Endodermal cell (in vitro differentiated cells): Measurements from ENCODE around the gene SLC7A11. TPM values are rescaled to one million over a fixed set of nuclear protein-coding genes. Genes with fewer than 3 reads are reported as not detected.

Source experiments
- DNase-seq: peaks from one replicate; pipeline ENCODE4 v3.0.0-alpha.2; 2017
- H3K27ac ChIP-seq: 2 replicates; pipeline ENCODE4 v1.5.1; 2013; ENCODE audit warnings: mild to moderate bottlenecking, low read depth, low read length, moderate library complexity
- H3K27me3 ChIP-seq: 2 replicates; pipeline ENCODE4 v1.6.1; 2013; ENCODE audit warnings: mild to moderate bottlenecking, low read length, moderate library complexity; ENCODE audit not compliant: insufficient read depth, control insufficient read depth, poor library complexity, severe bottlenecking
- H3K36me3 ChIP-seq: 2 replicates; pipeline ENCODE4 v1.7.0; 2013; ENCODE audit warnings: mild to moderate bottlenecking, low read length, moderate library complexity; ENCODE audit not compliant: control insufficient read depth, insufficient read depth
- H3K4me1 ChIP-seq: one replicate; pipeline ENCODE4 v1.7.0; 2013; ENCODE audit warnings: low read length; ENCODE audit not compliant: control insufficient read depth, insufficient read depth
- H3K4me3 ChIP-seq: 2 replicates; pipeline ENCODE4 v1.5.1; 2013; ENCODE audit warnings: mild to moderate bottlenecking, low read length, moderate library complexity
- H3K9ac ChIP-seq: 2 replicates; pipeline ENCODE4 v1.6.1; 2013; ENCODE audit warnings: mild to moderate bottlenecking, low read length, moderate library complexity; ENCODE audit not compliant: poor library complexity, severe bottlenecking; ENCODE audit errors: extremely low read depth
- H3K9me3 ChIP-seq: 2 replicates; pipeline ENCODE4 v1.6.1; 2013; ENCODE audit warnings: mild to moderate bottlenecking, low read length, moderate library complexity; ENCODE audit not compliant: control insufficient read depth
- H3K27ac Mint-ChIP-seq: 2 replicates; pipeline ENCODE4 v1.8.0; 2020; ENCODE audit warnings: mixed read lengths
- H3K27me3 Mint-ChIP-seq: 2 replicates; pipeline ENCODE4 v1.8.0; 2021; ENCODE audit warnings: mild to moderate bottlenecking, mixed read lengths; ENCODE audit not compliant: insufficient read depth
- H3K36me3 Mint-ChIP-seq: 2 replicates; pipeline ENCODE4 v1.8.0; 2020; ENCODE audit warnings: low read depth, mixed read lengths
- H3K4me1 Mint-ChIP-seq: 2 replicates; pipeline ENCODE4 v1.8.0; 2020; ENCODE audit warnings: mixed read lengths
- H3K4me3 Mint-ChIP-seq: 2 replicates; pipeline ENCODE4 v1.8.0; 2020; ENCODE audit warnings: mild to moderate bottlenecking, moderate library complexity, mixed read lengths
- H3K9me3 Mint-ChIP-seq: 2 replicates; pipeline ENCODE4 v1.8.0; 2020; ENCODE audit warnings: mild to moderate bottlenecking, mixed read lengths
- WGBS, 2 experiments: methylation state at CpG; one replicate each; pipeline versions ENCODE4 v1.1.5 to v1.1.7; 2013; ENCODE audit warnings: missing lambda C conversion rate in 2 of 2, mixed read lengths in 1 of 2; ENCODE audit not compliant: insufficient coverage in 1 of 2, insufficient read length in 1 of 2; 5-methylcytosine and 5-hydroxymethylcytosine counted together
- total RNA-seq, 2 donors: library from RNA; stranded (reverse); fragmentation: NEBNext Ultra II Directional in 1 of 2; extraction: Animal tissue kit (Norgen Biotek cat#: 25700) in 1 of 2; gene quantifications; 2 replicates in 1 of 2; 3 replicates in 1 of 2; pipeline ENCODE4 v1.2.1, GENCODE V29; 2021
- TF ChIP-seq, protein P1 (sequence below): fragments of 200-600 bp; sonication (generic); conservative IDR thresholded peaks from 2 replicates; pipeline ENCODE4 v1.5.0; 2021; ENCODE audit warnings: antibody characterized with exemption, mild to moderate bottlenecking

SLC7A11 gene
- total RNA-seq, 2 donors from 2014 or later = 4.6 to 5.4 TPM

- Histone ChIP-seq H3K9me3 (no peaks in the 10 kb centered on the region), H3K9ac (no peak overlapping the region), H3K36me3 (no peaks in the 10 kb centered on the region), H3K4me3 (no peak overlapping the region), H3K4me1 (no peaks in the 10 kb centered on the region), H3K27me3 (no peaks in the 10 kb centered on the region), H3K27ac (no peak overlapping the region)
- Mint-ChIP-seq H3K27ac (no peak overlapping the region), H3K4me3 (no peak overlapping the region), H3K36me3 (no peaks in the 10 kb centered on the region), H3K27me3 (no peaks in the 10 kb centered on the region), H3K9me3 (no peaks in the 10 kb centered on the region), H3K4me1 (peaks cover 15% of the 10 kb centered on the region)
- 89 to 100% methylated on average over 2 to 4 of the region's 4 CpGs for WGBS, 2 experiments
- DNase-seq = no peak
- TF ChIP-seq, protein P1, sequence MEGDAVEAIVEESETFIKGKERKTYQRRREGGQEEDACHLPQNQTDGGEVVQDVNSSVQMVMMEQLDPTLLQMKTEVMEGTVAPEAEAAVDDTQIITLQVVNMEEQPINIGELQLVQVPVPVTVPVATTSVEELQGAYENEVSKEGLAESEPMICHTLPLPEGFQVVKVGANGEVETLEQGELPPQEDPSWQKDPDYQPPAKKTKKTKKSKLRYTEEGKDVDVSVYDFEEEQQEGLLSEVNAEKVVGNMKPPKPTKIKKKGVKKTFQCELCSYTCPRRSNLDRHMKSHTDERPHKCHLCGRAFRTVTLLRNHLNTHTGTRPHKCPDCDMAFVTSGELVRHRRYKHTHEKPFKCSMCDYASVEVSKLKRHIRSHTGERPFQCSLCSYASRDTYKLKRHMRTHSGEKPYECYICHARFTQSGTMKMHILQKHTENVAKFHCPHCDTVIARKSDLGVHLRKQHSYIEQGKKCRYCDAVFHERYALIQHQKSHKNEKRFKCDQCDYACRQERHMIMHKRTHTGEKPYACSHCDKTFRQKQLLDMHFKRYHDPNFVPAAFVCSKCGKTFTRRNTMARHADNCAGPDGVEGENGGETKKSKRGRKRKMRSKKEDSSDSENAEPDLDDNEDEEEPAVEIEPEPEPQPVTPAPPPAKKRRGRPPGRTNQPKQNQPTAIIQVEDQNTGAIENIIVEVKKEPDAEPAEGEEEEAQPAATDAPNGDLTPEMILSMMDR = no peak
Observed at GRCh38 chr4:138262030-138262429, 19.9 kb upstream of the SLC7A11 start.

GRCh38 chr4:138259824-138260223, 17.7 kb upstream of the SLC7A11 start:
- H3K36me3 ChIP-seq = no peaks in the 10 kb centered on the region
- no peak overlapping the region for H3K4me3 ChIP-seq
- H3K27ac Mint-ChIP-seq = no peak overlapping the region
- no peak overlapping the region for H3K9ac ChIP-seq
- H3K4me1 Mint-ChIP-seq = peaks cover 16% of the 10 kb centered on the region
- H3K27ac ChIP-seq = no peak overlapping the region
- no peak overlapping the region for H3K4me3 Mint-ChIP-seq
- H3K27me3 Mint-ChIP-seq = no peaks in the 10 kb centered on the region
- H3K36me3 Mint-ChIP-seq = no peaks in the 10 kb centered on the region
- H3K4me1 ChIP-seq = no peaks in the 10 kb centered on the region
- 78 to 80% methylated on average over 2 of the region's 2 CpGs for WGBS, 2 experiments
- H3K9me3 Mint-ChIP-seq = no peaks in the 10 kb centered on the region
- H3K9me3 ChIP-seq = no peaks in the 10 kb centered on the region
- DNase-seq = no peak
- H3K27me3 ChIP-seq = no peaks in the 10 kb centered on the region
- TF ChIP-seq, protein P1 = no peak

GRCh38 chr4:138259271-138259670, 17.1 kb upstream of the SLC7A11 start:
- no peaks in the 10 kb centered on the region for H3K4me1 ChIP-seq
- H3K27me3 ChIP-seq = no peaks in the 10 kb centered on the region
- Mint-ChIP-seq H3K36me3 (no peaks in the 10 kb centered on the region), H3K27ac (no peak overlapping the region), H3K27me3 (no peaks in the 10 kb centered on the region), H3K4me1 (peaks cover 14% of the 10 kb centered on the region), H3K4me3 (no peak overlapping the region), H3K9me3 (no peaks in the 10 kb centered on the region)
- 87% methylated on average over 3 of the region's 4 CpGs; no CpG with 5 or more reads in 1 of the 2 experiments for WGBS, 2 experiments
- no peak for DNase-seq
- no peak overlapping the region for H3K9ac ChIP-seq
- H3K36me3 ChIP-seq = no peaks in the 10 kb centered on the region
- no peaks in the 10 kb centered on the region for H3K9me3 ChIP-seq
- H3K27ac ChIP-seq = no peak overlapping the region
- no peak overlapping the region for H3K4me3 ChIP-seq
- TF ChIP-seq, protein P1 = no peak
